NCI-H146 (cell line): ENCODE measurements around the gene TMPRSS11B.

Experiments
- DNase-seq: peaks from one replicate; lab custom pipeline; 2025; lab: John Stamatoyannopoulos, UW

Gene TMPRSS11B, protein sequence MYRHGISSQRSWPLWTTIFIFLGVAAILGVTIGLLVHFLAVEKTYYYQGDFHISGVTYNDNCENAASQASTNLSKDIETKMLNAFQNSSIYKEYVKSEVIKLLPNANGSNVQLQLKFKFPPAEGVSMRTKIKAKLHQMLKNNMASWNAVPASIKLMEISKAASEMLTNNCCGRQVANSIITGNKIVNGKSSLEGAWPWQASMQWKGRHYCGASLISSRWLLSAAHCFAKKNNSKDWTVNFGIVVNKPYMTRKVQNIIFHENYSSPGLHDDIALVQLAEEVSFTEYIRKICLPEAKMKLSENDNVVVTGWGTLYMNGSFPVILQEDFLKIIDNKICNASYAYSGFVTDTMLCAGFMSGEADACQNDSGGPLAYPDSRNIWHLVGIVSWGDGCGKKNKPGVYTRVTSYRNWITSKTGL

DNA sequence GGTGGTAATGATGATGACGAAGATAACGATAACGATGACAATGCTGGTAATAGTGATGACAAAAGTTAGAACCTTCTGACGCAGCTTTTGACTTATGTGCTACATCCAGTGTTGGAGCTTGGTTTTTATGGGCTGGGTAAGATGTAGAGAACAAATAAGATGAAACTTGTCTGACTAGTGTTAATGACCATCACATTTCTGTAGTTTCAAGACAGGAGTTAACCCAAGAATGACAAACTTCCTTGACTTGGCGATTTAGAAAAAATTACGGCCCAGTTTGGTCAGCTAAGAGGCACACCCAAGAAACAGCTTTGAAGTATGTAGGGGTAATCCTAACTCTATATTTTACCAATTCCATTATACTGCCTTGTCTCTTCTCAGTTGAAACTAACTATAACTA is at the start of gene TMPRSS11B:
Gene TMPRSS11B (minus strand): TSS at position 101 of the 400 bp plus-strand sequence. CDS start 136 bp downstream, outside the sequence.
- DNase-seq, result no peak

DNA sequence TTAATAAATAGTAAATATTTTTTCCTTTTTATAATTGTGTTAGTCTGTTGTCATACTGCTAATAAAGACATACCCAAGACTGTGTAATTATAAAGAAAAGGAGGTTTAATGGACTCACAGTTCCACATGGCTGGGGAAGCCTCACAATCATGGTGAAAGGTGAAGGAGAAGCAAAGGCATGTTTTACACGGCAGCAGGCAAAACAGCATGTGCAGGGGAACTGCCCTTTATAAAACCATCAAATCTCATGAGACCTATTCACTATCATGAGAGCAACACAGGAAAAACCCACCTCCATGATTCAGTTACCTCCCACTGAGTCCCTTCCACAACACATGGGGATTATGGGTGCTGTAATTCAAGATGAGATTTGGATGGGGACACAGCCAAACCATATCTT is 45.8 kb upstream of the TMPRSS11B start:
- no peak for DNase-seq

- DNase-seq, result no peak
These were observed 42.9 kb upstream of the TMPRSS11B start for GRCh38 chr4:68288393-68288740.

- DNase-seq, result no peak
These were observed 42.4 kb upstream of the TMPRSS11B start for GRCh38 chr4:68287704-68288392.

GRCh38 chr4:68283714-68284113 is 38.2 kb upstream of the TMPRSS11B start:
- DNase-seq, result no peak

GRCh38 chr4:68283095-68283494 is 37.6 kb upstream of the TMPRSS11B start:
- no peak for DNase-seq

DNA sequence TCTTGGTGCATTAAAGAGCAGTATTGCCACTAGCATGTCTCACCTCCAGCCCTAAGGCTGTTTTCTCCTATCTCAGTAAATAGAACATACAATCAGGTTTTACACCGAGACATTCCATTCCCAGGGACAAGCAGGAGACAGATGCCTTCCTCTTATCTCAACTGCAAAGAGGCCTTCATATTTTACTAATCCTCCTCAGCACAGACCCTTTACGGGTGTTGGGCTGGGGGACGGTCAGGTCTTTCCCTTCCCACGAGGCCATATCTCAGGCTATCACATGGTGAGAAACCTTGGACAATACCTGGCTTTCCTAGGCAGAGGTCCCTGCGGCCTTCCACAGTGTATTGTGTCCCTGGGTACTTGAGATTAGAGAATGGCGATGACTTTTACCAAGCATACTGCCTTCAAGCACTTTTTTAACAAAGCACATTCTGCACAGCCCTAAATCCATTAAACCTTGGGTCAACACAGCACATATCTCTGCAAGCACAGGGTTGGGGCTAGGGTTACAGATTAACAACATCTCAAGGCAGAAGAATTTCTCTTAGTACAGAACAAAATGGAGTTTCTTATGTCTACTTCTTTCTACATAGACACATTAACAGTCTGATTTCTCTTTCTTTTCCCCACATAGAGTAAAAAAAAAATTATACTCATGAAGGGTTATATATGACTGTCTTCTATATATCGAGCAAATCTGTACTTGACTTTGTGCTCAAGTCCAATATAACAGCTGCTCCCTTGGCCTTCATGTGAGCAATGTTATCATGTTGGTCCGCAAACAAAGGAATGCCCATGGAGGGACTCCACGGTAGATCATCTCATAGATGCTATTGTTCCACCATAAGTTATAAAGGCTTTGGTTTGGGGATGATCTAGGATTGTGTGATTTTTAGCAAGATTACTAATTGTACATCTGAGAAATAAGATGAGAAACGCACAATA is 36.6 kb upstream of the TMPRSS11B start:
- DNase-seq, result peak; percentile 5

GRCh38 chr4:68278029-68278428 is 32.5 kb upstream of the TMPRSS11B start:
- no peak for DNase-seq

DNA sequence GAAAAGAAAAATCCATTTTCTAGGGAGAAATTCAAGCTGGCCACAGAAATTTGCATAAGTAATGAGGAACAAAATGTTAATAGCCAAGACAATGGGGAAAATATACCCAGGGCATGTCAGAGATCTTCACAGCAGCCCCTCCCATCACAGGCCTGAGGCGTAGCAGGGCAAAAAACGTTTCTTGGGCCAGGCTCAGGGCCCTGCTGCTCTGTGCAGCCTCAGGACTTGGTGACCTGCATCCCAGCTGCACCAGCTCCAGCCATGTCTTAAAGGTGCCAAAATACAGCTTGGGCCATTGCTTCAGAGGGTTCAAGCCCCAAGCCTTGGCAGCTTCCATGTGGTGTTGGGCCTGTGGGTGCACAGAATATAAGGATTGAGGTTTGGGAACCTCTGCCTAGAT is 32.1 kb upstream of the TMPRSS11B start:
- no peak for DNase-seq

DNA sequence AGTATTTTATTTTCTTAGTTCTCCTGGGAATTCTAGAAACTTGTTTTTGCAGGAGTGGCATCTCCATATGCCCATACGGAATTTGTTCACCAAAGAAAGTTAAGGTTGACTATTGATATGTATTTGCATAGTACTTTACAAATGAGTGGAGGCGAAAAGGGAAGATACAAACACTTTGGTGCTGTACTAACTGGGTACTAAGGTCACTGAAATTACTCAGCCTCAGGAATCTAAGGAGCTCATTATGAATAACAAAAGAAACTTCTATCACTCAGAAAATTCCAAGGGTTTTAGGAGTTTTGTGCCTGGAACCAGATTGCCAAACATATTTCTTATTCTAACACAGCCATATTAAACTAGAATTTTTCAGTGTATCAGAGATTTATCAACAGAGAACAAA is 27.4 kb upstream of the TMPRSS11B start:
- no peak for DNase-seq

- no peak for DNase-seq
These were observed 26.9 kb upstream of the TMPRSS11B start for GRCh38 chr4:68272380-68272779.

DNA sequence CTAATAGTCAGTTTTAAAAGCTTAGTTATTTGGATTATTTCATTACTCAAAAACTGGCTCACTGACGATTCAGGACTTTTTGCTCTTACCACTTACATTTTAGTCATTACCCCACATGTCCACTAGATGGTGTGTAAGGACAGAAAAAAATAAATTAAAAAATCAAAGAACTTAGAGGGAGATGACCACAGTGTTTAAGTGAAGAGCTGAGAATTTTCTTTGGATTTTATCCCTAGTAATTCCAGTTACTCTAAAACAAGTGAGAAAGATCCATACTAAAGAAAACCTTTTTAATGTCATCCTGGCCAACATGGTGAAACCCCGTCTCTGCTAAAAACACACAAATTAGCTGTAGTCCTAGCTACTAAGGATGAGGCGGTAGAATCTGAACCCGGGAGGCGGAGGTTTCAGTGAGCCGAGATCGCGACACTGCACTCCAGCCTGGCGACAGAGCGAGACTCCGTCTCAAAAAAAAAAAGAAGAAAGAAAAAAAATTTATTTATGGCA is 26.4 kb upstream of the TMPRSS11B start:
- DNase-seq, result peak; percentile 59

DNA sequence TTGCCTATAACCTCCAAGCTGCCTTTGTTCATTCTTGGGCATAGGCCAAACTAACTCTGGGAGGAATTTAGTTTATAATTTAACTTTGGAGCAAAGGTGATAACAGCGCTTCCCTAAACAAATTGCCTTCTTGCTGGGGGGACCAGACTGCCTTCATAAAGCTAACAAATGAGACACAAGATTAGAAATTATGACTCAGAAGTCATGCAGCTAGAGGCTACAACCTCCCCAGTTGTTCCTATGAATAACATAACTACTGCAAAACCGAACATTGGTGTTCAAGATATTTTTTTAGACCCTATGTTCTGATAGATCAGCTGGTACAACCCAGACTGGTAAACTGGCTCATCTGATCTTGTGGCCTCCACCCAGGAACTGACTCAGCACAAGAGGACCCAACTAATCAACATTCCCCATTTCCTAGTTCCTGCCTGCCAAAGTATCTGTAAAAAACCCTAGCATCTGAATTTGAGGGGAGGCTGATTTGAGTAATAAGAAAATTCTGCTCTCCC is 22.0 kb upstream of the TMPRSS11B start:
- no peak for DNase-seq

DNA sequence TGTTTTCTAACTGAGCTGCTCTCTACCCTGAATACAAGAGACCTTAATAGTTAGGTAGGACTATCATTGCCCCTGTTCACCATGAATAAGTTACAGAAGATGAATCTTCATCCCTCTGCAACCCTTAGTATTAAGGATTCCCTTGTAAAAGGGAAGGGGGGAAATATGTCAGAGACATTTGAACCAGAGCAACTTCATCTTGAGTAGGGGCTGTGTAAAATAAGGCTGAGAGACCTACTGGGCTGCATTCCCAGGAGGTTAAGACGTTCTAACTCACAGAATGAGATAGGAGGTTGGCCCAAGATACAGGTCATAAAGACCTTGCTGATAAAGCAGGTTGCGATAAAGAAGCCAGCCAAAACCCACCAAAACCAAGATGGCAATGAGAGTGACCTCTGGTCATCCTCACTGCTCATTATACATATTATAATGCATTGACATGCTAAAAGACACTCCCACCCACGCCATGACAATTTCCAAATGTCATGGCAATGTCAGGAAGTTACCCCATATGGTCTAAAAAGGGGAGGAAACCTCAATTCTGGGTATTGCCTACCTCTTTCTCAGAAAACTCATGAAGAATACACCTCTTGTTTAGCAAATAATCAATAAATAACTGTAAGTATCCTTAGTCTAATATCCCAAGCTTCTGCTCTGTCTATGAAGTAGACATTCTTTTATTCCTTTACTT is 19.5 kb upstream of the TMPRSS11B start:
- no peak for DNase-seq

DNA sequence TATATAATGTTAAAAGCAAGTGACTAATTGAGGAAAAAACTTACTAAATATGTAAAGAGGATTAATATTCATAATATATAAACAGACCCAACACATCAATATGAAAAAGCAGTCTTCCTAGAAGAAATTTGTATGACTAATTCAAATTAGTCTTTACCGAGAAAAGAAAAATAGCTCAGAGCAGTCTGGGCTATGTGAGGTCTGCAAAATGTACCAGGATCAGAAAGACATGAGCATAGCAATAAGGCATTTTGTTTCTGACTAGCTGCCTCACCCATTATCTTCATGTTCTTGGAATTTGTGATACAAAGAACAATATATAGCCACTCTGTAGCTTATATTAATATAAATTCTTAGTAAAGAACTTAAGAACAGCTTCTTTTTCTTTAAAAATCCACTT is 13.7 kb upstream of the TMPRSS11B start:
- DNase-seq, result no peak

DNA sequence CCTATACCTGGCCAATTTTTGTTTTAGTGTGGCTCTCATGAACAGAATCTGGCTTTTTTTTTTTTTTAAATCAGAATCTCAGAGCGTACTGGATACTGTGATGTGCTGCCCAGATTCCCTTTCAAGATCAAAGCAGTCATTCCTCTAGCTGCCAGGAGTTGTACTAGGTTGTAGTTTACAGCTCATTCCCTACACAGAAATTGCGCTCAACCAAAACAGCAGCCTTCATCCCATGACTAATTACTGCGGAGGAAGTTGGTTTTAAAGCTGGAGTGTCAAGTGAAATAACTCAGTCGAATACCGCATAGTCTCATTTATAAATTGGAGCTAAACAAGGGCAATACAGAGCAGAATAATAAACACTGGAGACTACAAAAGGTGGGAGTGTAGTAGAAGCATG is 12.2 kb upstream of the TMPRSS11B start:
- no peak for DNase-seq

DNA sequence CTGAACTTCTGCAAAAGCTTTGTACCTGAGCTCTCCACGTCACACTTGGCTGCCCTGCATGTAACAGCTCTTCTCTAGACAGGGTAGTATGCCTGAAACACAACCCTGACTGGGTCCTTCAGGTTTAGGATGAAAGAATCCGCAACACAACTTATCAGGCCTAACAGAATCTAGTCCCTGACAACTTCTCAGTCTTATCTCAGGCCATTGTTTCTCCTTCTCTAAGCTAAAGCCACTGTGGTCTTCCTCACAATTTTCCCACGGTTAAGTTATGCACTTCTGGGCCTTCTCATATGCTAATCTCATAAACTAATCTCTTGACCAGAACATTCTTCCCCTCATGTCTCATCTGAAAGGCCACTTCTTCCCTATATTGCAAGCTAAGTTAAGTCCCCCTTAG is 10.8 kb upstream of the TMPRSS11B start:
- DNase-seq, result no peak

- no peak for DNase-seq
These were observed 4.8 kb upstream of the TMPRSS11B start for GRCh38 chr4:68250151-68250930.

GRCh38 chr4:68249434-68249833 is 3.9 kb upstream of the TMPRSS11B start:
- no peak for DNase-seq

- no peak for DNase-seq
These were observed 4.9 kb downstream of the TMPRSS11B start for GRCh38 chr4:68240620-68241019.

DNA sequence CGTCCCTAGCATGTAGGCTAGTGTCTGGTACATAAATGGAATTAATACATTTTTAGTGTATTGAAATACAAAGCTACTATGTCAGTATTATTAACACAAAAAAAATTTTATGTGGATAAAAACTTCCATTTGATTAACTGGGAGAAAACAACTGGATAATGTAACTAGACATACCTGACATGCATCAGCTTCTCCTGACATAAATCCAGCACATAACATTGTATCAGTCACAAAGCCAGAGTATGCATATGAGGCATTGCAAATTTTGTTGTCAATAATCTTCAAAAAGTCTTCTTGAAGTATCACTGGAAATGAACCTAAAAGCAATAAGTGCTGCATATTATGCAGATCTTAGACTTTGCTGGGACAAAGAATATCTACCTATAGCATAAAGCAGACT is 16.9 kb downstream of the TMPRSS11B start:
- DNase-seq, result no peak
